Type B pancreatic cell (in vitro differentiated cells): Measurements from ENCODE around the gene SULT2B1. TPM values are rescaled to one million over a fixed set of nuclear protein-coding genes. Genes with fewer than 3 reads are reported as not detected.

Experiments
- DNase-seq: peaks from one replicate; pipeline ENCODE4 v3.0.0; 2021; ENCODE audit warnings: mixed read lengths; ENCODE audit not compliant: unreplicated experiment; ENCODE audit errors: extremely low spot score
- H3K27ac Mint-ChIP-seq: 2 replicates; pipeline ENCODE4 v1.8.0; 2021; ENCODE audit warnings: mild to moderate bottlenecking, mixed read lengths
- H3K27me3 Mint-ChIP-seq: 2 replicates; pipeline ENCODE4 v1.8.0; 2021; ENCODE audit warnings: mixed read lengths
- H3K36me3 Mint-ChIP-seq: 2 replicates; pipeline ENCODE4 v1.8.0; 2021; ENCODE audit warnings: mixed read lengths
- H3K4me1 Mint-ChIP-seq: one replicate; pipeline ENCODE4 v1.8.0; 2021; ENCODE audit warnings: mixed read lengths; ENCODE audit not compliant: unreplicated experiment
- H3K4me3 Mint-ChIP-seq: 2 replicates; pipeline ENCODE4 v1.8.0; 2021; ENCODE audit warnings: mild to moderate bottlenecking, mixed read lengths
- H3K9me3 Mint-ChIP-seq: 2 replicates; pipeline ENCODE4 v1.8.0; 2021; ENCODE audit warnings: mixed read lengths
- CTCF ChIP-seq: fragments of 200-600 bp; sonication (generic); conservative IDR thresholded peaks from 2 replicates; pipeline ENCODE4 v1.5.0; 2021; ENCODE audit warnings: antibody characterized with exemption, mild to moderate bottlenecking
- total RNA-seq: library from RNA; stranded (reverse); gene quantifications from 2 replicates; pipeline ENCODE4 v1.2.1, GENCODE V29; 2021; ENCODE audit warnings: low replicate concordance

SULT2B1 gene
- total RNA-seq, 1 donor from 2014 or later, result 0.77 TPM

- DNase-seq, result no peak
- H3K9me3 Mint-ChIP-seq, result no peaks in the 10 kb centered on the region
- H3K27me3 Mint-ChIP-seq, result no peaks in the 10 kb centered on the region
- H3K36me3 Mint-ChIP-seq, result no peaks in the 10 kb centered on the region
- H3K4me3 Mint-ChIP-seq, result no peak overlapping the region
- no peaks in the 10 kb centered on the region for H3K4me1 Mint-ChIP-seq
- H3K27ac Mint-ChIP-seq, result no peak overlapping the region
- no peak for TF ChIP-seq CTCF
These were observed 48.9 kb downstream of the SULT2B1 start for GRCh38 chr19:48600679-48601417.

GRCh38 chr19:48603001-48603400, 51.0 kb downstream of the SULT2B1 start:
- Mint-ChIP-seq H3K27me3 (no peaks in the 10 kb centered on the region), H3K9me3 (no peaks in the 10 kb centered on the region), H3K4me3 (no peak overlapping the region), H3K4me1 (no peaks in the 10 kb centered on the region), H3K36me3 (no peaks in the 10 kb centered on the region), H3K27ac (no peak overlapping the region)
- TF ChIP-seq CTCF, result no peak
- no peak for DNase-seq

GRCh38 chr19:48603449-48603848, 51.5 kb downstream of the SULT2B1 start:
- Mint-ChIP-seq H3K4me3 (no peak overlapping the region), H3K9me3 (no peaks in the 10 kb centered on the region), H3K27me3 (no peaks in the 10 kb centered on the region), H3K36me3 (no peaks in the 10 kb centered on the region), H3K27ac (no peak overlapping the region), H3K4me1 (no peaks in the 10 kb centered on the region)
- DNase-seq, result no peak
- TF ChIP-seq CTCF, result no peak

GRCh38 chr19:48603850-48604249, 51.9 kb downstream of the SULT2B1 start:
- no peak overlapping the region for H3K27ac Mint-ChIP-seq
- H3K4me3 Mint-ChIP-seq, result no peak overlapping the region
- no peaks in the 10 kb centered on the region for H3K4me1 Mint-ChIP-seq
- DNase-seq, result no peak
- TF ChIP-seq CTCF, result no peak
- no peaks in the 10 kb centered on the region for H3K27me3 Mint-ChIP-seq
- no peaks in the 10 kb centered on the region for H3K36me3 Mint-ChIP-seq
- no peaks in the 10 kb centered on the region for H3K9me3 Mint-ChIP-seq

- DNase-seq, result no peak
- H3K27me3 Mint-ChIP-seq, result no peaks in the 10 kb centered on the region
- TF ChIP-seq CTCF, result no peak
- no peak within 1 kb of the TSS for H3K4me3 Mint-ChIP-seq
- no peak within 1 kb of the TSS for H3K27ac Mint-ChIP-seq
- H3K9me3 Mint-ChIP-seq, result no peaks in the 10 kb centered on the region
- no peaks in the 10 kb centered on the region for H3K36me3 Mint-ChIP-seq
- H3K4me1 Mint-ChIP-seq, result no peaks in the 10 kb centered on the region
These were observed 54.7 kb downstream of the SULT2B1 start, which contains the start of gene SPACA4 for GRCh38 chr19:48606463-48607358. Gene SPACA4, plus strand, starts transcription at chr19:48606742. Its CDS starts 237 bp downstream, at chr19:48606979.
